Stimulated activated CD8-positive, alpha-beta memory T cell treated with anti-CD3 and anti-CD28 coated beads, Interleukin-15, amount 100 ng/mL, for 24 hours (primary cell): ENCODE results near the gene KCNJ12.
"Not testable (repeated sequence)": the region's sequence is repeated elsewhere in the genome, so short reads cannot be mapped to it uniquely, and the experiment has no call there.

Experiments used
- DNase-seq: peaks from one replicate; pipeline ENCODE4 v3.0.0-alpha.2; 2020; ENCODE audit warnings: low read depth

Gene KCNJ12

DNA sequence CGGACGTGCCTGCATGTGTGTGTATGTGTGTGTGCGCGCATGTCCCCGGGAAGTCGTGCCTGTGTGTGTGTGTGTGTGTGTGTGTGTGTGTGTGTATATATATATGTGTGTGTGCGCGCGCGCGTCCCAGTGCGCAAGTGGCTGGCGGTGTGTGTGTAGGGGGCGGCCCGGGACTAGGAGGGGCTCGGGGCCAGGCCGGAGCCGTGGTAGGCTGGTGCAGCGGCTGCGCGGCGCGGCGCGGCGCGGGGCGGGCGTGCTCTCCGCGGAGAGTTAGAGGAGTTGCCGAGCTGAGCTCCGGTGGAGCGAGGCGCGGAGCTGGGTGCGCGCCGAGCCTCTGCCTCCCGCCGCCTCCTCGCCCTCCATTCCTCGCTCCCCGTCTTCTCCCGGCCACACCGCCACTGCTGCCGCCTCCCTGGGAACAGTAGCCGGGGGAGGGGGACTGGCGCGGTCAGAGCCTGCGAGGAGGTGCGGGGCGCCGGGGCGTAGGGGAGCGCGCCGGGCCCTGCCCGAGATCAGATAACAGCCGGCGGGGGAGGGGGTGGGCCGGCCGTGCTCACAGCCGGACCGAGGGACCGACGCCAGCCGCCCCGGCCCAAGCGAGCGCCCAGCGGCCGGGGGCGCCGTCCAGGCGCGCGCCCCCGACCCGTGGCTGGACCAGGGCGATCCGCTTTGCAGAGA is at the start of gene KCNJ12:
Gene KCNJ12, plus strand, starts transcription at position 277 of the 678 bp plus-strand sequence. CDS start 38,986 bp downstream, outside the sequence.
- DNase-seq: no peak

GRCh38 chr17:21327921-21328320 is 48.2 kb upstream of the KCNJ12 start:
- DNase-seq: not testable (repeated sequence)

DNA sequence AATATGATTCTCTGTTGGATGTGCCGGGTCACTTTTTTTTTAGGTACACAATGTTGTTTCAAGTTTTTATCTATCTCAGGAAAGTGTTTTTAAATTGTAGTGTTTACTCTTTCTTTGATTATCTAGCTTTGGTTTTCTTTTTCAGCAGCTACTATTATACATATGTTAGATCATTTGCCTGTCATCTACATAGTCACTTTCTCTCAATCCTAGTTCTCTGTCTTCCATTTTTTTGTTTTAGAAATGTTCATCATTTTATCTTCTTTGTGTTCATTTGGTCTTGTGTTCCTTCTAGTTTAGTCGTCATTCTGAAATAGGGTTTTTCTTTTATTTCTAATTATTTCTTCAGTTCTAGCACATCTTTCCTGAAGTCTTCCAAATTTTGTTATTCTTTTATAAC is 47.4 kb upstream of the KCNJ12 start:
- not testable (repeated sequence) for DNase-seq

- no peak for DNase-seq
These were observed 45.6 kb upstream of the KCNJ12 start for GRCh38 chr17:21330436-21331160.

- not testable (repeated sequence) for DNase-seq
These were observed 39.4 kb upstream of the KCNJ12 start for GRCh38 chr17:21336541-21337294.

- DNase-seq: not testable (repeated sequence)
These were observed 38.1 kb upstream of the KCNJ12 start for GRCh38 chr17:21337981-21338625.

DNA sequence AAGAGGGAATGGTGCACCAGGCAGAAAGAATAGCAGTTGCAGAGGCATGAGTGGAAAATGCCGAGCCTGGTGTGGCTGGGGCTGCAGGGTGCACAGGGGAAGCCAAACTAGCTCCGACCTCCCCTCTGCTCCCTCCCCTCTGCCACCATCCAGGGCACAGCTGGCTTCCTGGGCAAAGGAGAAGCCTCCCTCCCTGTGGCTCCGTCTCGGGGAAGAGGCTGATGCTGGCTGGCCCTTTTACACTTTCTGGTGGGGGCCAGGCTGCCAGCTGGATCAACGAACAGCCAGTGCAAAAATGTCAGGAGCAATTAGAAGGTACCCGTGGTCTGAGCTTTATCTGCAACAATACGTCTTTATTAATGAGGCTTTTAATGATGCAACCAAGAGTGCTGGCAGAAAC is 37.1 kb upstream of the KCNJ12 start:
- no peak for DNase-seq

- DNase-seq: not testable (repeated sequence)
These were observed 36.6 kb upstream of the KCNJ12 start for GRCh38 chr17:21339571-21339970.

DNA sequence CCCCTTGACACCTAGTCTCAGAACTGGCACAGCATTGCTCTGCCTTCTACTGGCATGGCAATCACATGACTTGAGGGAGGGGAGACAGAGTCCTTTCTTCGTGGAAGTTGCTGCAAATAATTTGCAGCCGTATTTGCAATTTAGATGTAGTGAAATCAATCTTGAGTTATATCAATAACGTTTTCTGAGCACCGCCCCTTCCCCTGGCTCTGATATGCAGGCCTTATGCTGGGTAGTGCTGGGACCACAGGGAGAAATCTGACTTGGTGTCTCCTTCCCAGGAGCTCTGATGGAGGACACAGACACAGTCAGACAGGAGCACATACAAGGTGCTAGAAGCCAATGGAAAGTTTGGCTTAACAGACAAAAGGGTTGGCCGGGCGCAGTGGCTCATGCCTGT is 35.8 kb upstream of the KCNJ12 start:
- not testable (repeated sequence) for DNase-seq

DNA sequence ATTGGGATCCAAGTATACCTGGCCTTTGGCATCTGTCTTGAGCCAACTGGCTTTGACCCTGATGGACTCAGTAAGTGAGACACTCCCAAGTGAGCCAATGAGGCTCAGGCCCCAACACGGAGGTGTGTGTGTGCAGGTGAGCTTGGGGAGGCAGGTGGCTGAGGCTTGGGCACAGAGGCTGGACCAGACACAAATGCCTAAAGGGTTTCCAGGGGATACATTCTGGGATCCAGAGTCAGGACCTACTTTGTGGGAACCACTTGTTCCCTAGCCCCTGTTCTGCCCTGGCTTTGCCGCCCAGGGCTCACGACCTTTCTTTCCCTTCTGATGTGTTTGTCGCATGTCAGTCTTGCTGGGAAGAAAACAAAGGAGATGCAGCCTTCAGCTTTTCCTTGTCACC is 34.9 kb upstream of the KCNJ12 start:
- DNase-seq: not testable (repeated sequence)

- not testable (repeated sequence) for DNase-seq
These were observed 34.1 kb upstream of the KCNJ12 start for GRCh38 chr17:21341925-21342540.

DNA sequence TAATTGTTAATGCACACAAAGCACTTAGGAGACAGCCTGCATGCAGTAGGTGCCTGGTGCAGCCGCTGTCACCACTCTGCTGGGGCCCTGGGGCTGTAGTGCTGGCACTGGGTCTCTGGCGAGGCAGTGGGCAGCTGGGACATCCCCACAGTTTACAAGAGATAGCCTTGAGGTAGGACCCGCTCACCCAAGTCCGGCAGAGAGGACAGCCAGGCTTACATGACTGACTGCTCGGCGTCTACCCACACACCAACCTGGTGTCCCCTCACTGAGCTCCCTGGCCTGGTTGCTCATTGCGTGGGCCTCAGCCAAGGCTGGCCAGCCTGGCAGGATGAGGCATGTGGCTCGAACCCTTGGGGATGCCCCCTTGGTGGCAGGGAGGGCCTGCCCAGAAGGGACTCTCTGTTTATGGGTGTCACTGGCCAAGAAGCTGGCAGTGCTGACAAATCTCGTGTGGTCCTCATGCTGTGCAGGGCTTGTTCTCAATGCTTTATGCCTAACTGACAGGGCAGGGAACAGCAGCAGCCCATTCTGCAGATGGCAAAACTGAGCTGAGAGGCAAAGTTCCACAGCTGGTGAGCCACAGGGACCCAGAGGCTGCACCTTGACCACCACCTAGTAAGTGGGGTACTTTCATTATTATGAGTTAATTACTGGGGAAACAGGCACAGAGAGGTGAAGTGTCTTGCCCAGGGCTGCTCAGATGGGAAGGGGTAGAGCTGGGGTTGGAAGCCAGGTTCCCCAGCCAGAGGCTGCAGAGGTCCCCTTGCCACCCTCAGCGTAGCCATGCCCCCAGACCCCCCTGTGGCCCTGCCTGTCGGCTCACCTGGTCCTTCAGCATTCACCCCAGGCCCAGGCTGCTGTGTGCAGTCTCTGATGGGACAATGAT is 32.9 kb upstream of the KCNJ12 start:
- not testable (repeated sequence) for DNase-seq

- not testable (repeated sequence) for DNase-seq
These were observed 31.4 kb upstream of the KCNJ12 start for GRCh38 chr17:21344801-21345200.

DNA sequence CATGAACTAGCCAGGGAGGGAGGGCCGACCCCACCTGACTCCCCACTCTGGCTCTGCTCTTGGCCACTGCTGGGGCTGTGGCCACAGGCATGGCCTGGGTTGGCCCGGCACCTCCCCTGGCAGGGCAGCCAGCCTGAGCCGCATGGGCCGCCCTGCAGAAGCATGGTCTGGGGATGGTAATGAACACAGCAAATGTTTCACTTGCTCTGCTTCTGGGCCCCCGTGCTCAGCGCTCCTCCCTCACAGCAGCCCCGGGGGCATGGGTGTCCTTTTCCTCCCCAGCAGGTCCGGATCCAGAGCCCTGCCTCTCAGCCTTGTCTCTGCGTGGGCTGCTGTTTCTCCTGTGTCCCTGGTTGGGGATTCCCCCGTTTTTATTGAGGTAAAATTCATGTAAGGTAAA is 30.9 kb upstream of the KCNJ12 start:
- no peak for DNase-seq

GRCh38 chr17:21346107-21346506 is 30.1 kb upstream of the KCNJ12 start:
- not testable (repeated sequence) for DNase-seq

DNA sequence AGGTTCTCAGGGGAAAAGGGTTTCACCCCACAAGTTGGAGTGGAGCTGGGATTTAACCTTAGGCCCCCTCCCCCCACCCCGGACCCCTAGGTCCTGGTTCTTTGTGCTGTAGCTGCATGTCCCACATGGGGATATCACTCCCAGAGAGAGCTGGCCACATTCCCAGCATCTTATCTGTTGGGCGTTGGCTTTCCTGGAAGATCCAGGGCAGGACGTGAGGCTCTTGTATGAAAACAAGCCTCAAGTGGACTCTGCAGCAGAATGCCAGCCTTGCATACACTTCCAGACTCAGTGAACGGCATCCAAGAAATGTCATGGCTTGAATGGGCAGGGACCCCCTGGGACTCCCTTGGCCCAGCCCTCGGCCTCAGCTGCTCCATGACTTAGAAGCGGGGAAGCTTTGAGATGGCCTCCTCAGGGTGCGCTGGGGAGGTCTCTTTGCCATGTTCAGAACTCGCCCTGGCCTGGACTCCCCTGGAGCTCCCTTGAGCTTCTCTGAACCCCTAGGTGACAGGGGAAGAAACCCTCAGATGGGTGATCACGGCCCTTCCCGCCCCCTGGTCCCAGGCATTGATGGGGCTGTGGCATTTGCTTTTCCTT is 29.4 kb upstream of the KCNJ12 start:
- DNase-seq: not testable (repeated sequence)

DNA sequence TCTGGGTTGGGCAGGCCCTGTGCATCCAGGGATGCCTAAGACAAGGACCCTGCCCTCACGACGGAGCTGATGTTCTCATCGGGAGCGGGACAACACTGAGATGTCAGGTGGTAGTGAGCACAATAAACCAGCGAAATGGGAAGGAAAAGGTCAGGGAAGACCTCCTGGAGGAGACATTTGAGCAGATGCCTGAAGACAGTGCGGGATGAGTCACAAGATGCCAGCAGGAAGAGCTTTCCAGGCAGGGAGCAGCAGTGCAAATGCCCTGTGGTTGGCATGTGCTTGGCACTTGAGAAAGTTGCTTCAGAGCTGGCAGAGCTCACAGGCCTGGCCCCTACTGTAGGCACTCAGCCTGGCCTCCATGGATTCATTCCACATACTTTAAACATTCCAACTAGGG is 28.5 kb upstream of the KCNJ12 start:
- DNase-seq: not testable (repeated sequence)

- not testable (repeated sequence) for DNase-seq
These were observed 27.9 kb upstream of the KCNJ12 start for GRCh38 chr17:21348081-21348925.

- not testable (repeated sequence) for DNase-seq
These were observed 27.3 kb upstream of the KCNJ12 start for GRCh38 chr17:21348926-21349261.
